Muscle of arm (tissue), 14 donors: ENCODE data around the gene TMEM271. TPM values are rescaled to one million over a fixed set of nuclear protein-coding genes. Genes with fewer than 3 reads are reported as not detected.

Experiments used
- DNase-seq: peaks from one replicate; pipeline ENCODE4 v3.0.0-alpha.2; 2013
- long read RNA-seq, 11 donors: transcript quantifications; one replicate each; lab custom pipeline, GENCODE V29; 2026
- polyA plus RNA-seq, 12 donors: library from polyadenylated mRNA; unstranded; fragments of 120-200 nt; gene quantifications; one replicate each; pipeline ENCODE4 v1.2.1, GENCODE V29; 2013; ENCODE audit not compliant: insufficient read length in 12 of 12

TMEM271 gene
- polyA plus RNA-seq, result under 1 TPM in 2 of 12 donors, not detected in 10; 0.19 to 0.74 TPM
- long read RNA-seq, donor 1, partial matches to known transcripts, result 0 of 1 reads
- long read RNA-seq, donor 1, other reads (novel, unspliced or antisense), result 0 of 1 reads
- long read RNA-seq, donor 2, result 0 reads
- long read RNA-seq, donor 3, result 0 reads
- long read RNA-seq, donor 4, result 0 reads
- long read RNA-seq, donor 5, result 0 reads
- long read RNA-seq, donor 6, result 0 reads
- long read RNA-seq, donor 7, result 0 reads
- long read RNA-seq, donor 8, result 0 reads
- long read RNA-seq, donor 9, result 0 reads
- long read RNA-seq, donor 10, result 0 reads
- long read RNA-seq, donor 11, result 0 reads

DNA sequence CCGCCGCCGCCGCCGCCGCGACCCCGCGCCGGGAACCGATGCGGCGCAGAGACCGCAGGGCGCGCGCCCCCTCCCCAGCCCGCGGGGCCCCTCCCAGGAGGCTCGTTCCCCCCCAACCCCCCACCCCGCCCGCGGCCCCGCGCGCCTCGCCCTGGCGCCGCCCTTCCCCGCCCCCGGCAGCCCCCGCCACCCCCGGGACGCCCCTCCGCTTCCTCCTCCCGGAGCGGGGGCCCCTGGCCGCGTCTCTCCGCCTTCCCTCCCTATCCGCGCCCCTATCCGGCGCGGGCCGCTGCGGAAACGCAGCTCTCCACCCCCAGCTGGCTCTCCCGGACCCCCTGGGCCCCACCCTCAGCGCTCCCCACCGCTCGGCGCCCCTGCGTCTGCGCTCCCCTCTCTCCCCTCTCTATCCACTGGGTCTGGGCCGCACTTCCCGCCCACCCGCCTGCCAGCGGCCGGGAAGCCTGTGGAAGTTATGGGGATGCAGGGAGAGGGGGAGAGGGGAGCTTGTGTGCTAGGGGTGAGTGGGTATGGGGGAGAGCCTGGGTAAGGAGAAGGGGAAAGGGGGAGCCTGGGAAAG, at the start of gene TMEM271:
TMEM271 (minus strand) TSS at position 51 of the 577 bp plus-strand sequence. CDS start 233 bp downstream, outside the sequence.
- no peak for DNase-seq

DNA sequence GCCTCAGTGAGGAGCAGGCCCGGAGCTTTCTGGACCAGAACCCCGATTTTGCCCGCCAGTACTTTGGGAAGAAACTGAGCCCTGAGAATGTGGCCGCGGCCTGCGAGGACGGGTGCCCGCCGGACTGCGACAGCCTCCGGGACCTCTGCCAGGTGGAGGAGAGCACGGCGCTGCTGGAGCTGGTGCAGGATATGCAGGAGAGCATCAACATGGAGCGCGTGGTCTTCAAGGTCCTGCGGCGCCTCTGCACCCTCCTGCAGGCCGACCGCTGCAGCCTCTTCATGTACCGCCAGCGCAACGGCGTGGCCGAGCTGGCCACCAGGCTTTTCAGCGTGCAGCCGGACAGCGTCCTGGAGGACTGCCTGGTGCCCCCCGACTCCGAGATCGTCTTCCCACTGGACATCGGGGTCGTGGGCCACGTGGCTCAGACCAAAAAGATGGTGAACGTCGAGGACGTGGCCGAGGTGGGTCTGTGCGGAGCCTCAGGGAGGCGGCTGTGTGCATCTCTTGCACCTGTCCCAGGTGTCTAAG, 49.6 kb upstream of the TMEM271 start:
- no peak for DNase-seq

- DNase-seq, result no peak
Measured at GRCh38 chr4:624705-625590, 48.9 kb upstream of the TMEM271 start, which contains the start of gene PDE6B. TSS of gene PDE6B (plus strand) at chr4:625573. CDS start at chr4:625627, 54 bp downstream.

- no peak for DNase-seq
Measured at GRCh38 chr4:623914-624566, 47.9 kb upstream of the TMEM271 start.

- no peak for DNase-seq
Measured at GRCh38 chr4:622996-623913, 47.2 kb upstream of the TMEM271 start.

GRCh38 chr4:622071-622995, 46.2 kb upstream of the TMEM271 start:
- no peak for DNase-seq

- DNase-seq, result no peak
Measured at GRCh38 chr4:621296-622070, 45.4 kb upstream of the TMEM271 start.

GRCh38 chr4:620851-621261, 44.8 kb upstream of the TMEM271 start:
- no peak for DNase-seq

GRCh38 chr4:620201-620600, 44.1 kb upstream of the TMEM271 start:
- DNase-seq, result no peak

- DNase-seq, result no peak
Measured at GRCh38 chr4:617644-618641, 41.8 kb upstream of the TMEM271 start.

DNA sequence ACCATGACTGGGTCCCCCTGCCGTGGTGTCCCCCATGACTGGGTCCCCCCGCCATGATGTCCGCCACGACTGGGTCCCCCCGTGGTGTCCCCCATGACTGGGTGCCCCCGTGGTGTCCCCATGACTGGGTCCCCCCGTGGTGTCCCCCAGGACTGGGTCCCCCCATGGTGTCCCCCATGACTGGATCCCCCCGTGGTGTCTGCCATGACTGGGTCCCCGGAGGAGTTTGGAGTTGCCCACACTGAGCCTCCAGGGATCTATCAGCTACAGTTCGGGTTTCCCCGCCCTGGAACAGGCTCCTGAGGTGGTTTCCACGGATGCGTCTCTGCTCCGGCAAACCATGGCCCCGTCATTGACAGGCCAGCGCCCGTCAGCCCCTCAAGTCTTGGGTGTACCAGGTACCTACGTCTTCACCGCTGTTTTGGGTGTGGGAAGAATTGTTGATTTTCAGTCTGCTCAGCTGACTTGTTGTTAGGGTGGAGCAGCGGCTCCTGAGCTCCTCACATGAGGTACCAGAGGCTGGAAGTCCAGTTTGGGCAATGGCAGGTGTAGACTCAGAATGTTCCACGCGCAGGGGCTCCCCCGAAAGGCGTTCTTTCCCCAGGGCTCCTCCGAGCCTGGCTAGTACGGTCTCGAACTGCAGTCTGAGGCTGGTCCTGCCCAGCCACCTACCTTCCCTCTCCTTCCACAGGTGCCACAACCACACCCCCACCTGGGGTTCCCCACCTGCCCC, 41.0 kb upstream of the TMEM271 start:
- DNase-seq, result no peak

GRCh38 chr4:616091-616490, 40.0 kb upstream of the TMEM271 start:
- DNase-seq, result no peak

DNA sequence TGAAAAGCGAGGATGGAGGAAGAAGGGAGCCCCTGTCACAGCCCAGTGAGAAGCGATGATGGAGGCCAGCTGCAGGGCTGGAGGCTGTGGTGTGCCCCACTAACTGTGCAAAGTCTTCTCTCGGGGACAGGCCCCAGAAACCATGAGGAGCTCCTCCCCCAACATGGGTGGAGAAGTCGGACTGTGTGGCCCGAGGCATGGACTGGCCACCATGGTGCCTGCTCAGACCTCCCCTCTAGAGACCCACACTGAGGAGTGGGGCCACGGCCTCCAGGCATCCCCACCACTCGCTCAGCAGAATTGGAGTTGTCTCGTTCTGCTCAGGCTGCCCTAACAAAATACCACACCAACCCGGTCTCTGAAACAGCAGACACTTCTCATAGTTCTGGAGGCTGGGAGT, 37.0 kb upstream of the TMEM271 start:
- no peak for DNase-seq

DNA sequence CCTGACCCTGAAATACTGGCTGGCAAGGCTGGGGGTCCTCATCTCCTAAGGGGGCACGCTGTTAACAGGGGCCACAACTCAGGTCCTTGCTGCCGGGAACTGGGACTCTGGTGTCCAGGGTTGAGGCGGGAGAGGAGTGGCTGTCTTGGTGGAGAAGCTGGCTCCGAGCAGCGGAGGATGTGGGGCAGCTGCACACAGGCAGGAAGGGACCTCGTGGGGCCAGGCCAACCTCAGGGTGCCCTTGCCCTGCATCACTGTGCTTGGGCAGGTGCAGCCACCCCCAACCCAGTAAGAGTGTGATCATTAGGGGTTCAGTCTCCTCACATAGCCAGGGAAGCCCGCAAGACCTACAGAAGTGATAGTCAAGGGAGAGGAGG, 36.6 kb upstream of the TMEM271 start:
- DNase-seq, result no peak

GRCh38 chr4:612052-612748, 36.1 kb upstream of the TMEM271 start:
- no peak for DNase-seq
